Breast epithelium (tissue), 4 donors: ENCODE data around the gene NADK. TPM values are rescaled to one million over a fixed set of nuclear protein-coding genes. Genes with fewer than 3 reads are reported as not detected.
A peak's percentile ranks its signal among the peaks of the same experiment; 100 is the strongest.

ENCODE experiments used
- DNase-seq, 2 donors: peaks; one replicate each; pipeline ENCODE4 v3.0.0-alpha.2; 2019; ENCODE audit warnings: low spot score in 2 of 2
- H3K27ac ChIP-seq, 2 donors: fragments of 200-600 bp; sonication (generic) in 1 of 2; one replicate each; pipeline ENCODE4 v1.5.1; 2016 to 2019; ENCODE audit warnings: mild to moderate bottlenecking in 1 of 2
- H3K27me3 ChIP-seq, 2 donors: fragments of 200-600 bp; sonication (generic) in 1 of 2; one replicate each; pipeline versions ENCODE4 v1.5.1 to v1.6.0; 2017 to 2019; ENCODE audit warnings: control low read depth in 1 of 2, mild to moderate bottlenecking in 1 of 2
- H3K36me3 ChIP-seq: fragments of 200-600 bp; one replicate; pipeline ENCODE4 v1.5.1; 2019
- H3K4me1 ChIP-seq, 2 donors: fragments of 200-600 bp; sonication (generic); one replicate each; pipeline ENCODE4 v1.5.1; 2016 to 2019; ENCODE audit warnings: control low read depth in 1 of 2
- H3K4me3 ChIP-seq, 3 donors: fragments of 200-600 bp; sonication (generic); 1 replicate in 2 of 3; 2 replicates in 1 of 3; pipeline ENCODE4 v1.5.1; 2016 to 2019; ENCODE audit warnings: mild to moderate bottlenecking in 3 of 3, moderate library complexity in 2 of 3
- H3K9me3 ChIP-seq, 2 donors: fragments of 200-600 bp; sonication (generic) in 1 of 2; one replicate each; pipeline ENCODE4 v1.5.1; 2016 to 2019; ENCODE audit warnings: control low read depth in 1 of 2
- CTCF ChIP-seq, 3 donors: fragments of 450-650 bp; IDR thresholded peaks; one replicate each; pipeline ENCODE4 v1.5.1; 2016 to 2017; ENCODE audit warnings: antibody characterized with exemption in 3 of 3, mild to moderate bottlenecking in 3 of 3, moderate library complexity in 3 of 3
- POLR2A ChIP-seq: fragments of 450-650 bp; IDR thresholded peaks from one replicate; pipeline ENCODE4 v1.6.1; 2016; ENCODE audit warnings: antibody characterized with exemption, mild to moderate bottlenecking, moderate library complexity
- POLR2AphosphoS5 ChIP-seq, 3 donors: sonication (generic); formaldehyde crosslinking; IDR thresholded peaks; one replicate each; pipeline ENCODE4 v1.6.1; 2017; ENCODE audit warnings: antibody characterized with exemption in 3 of 3
- intact Hi-C: fragments of 100-400 bp; cut with DNase I; formaldehyde crosslinking; loops from one replicate; pipeline ENCODE4 v1.15.1; 2023; ENCODE audit warnings: low total_unique reads
- total RNA-seq, 3 donors: library from RNA; depleted of rRNA; stranded (reverse); fragments of >200 nt; gene quantifications; one replicate each; pipeline ENCODE4 v1.1.0, GENCODE V29; 2016

NADK gene
- total RNA-seq: 10 to 100 TPM; 71.1 to 89.1 (median 87.4) TPM

GRCh38 chr1:1777950-1778662 is at the start of gene NADK:
Gene NADK (minus strand): TSS chr1:1778470. CDS start chr1:1765406, 13,064 bp downstream.
- intact Hi-C loops: no loop called here

GRCh38 chr1:1827089-1827848 is 49.0 kb upstream of the NADK start:
- no peak overlapping the region for H3K27ac ChIP-seq
- no peak overlapping the region for H3K4me3 ChIP-seq
- H3K27me3 ChIP-seq: no peaks in the 10 kb centered on the region
- intact Hi-C loops: no loop called here
- H3K36me3 ChIP-seq: no peaks in the 10 kb centered on the region
- TF ChIP-seq POLR2AphosphoS5 (IDR thresholded peaks at IDR 0.05) (no peak), CTCF (IDR thresholded peaks at IDR 0.05) (no peak), POLR2A (no peak)
- H3K9me3 ChIP-seq: no peaks in the 10 kb centered on the region
- no peak for DNase-seq
- no peaks in the 10 kb centered on the region for H3K4me1 ChIP-seq

More at GRCh38 chr1:1777950-1778662, at the start of gene NADK:
- peak within 1 kb of the TSS; percentile 90 to 96 for H3K27ac ChIP-seq
- H3K36me3 ChIP-seq: no peaks in the 10 kb centered on the region
- H3K9me3 ChIP-seq: no peaks in the 10 kb centered on the region
- no peak for DNase-seq
- TF ChIP-seq CTCF (IDR thresholded peaks at IDR 0.05): no peak
- TF ChIP-seq POLR2A: no peak
- TF ChIP-seq POLR2AphosphoS5 (IDR thresholded peaks at IDR 0.05): no peak
- H3K4me3 ChIP-seq: peak within 1 kb of the TSS; percentile 81 to 92 (median 83)
- H3K27me3 ChIP-seq: no peaks in the 10 kb centered on the region
- H3K4me1 ChIP-seq: peaks cover 12 to 44% of the 10 kb centered on the region in 2 donors

GRCh38 chr1:1826356-1827088 is 48.3 kb upstream of the NADK start:
- Histone ChIP-seq H3K9me3 (no peaks in the 10 kb centered on the region), H3K27ac (no peak overlapping the region), H3K27me3 (no peaks in the 10 kb centered on the region), H3K36me3 (no peaks in the 10 kb centered on the region), H3K4me1 (no peaks in the 10 kb centered on the region), H3K4me3 (no peak overlapping the region)
- TF ChIP-seq POLR2AphosphoS5 (IDR thresholded peaks at IDR 0.05): no peak
- TF ChIP-seq POLR2A: no peak
- no peak for TF ChIP-seq CTCF (IDR thresholded peaks at IDR 0.05)
- intact Hi-C loops: no loop called here
- no peak for DNase-seq

GRCh38 chr1:1825217-1825616 is 46.9 kb upstream of the NADK start:
- H3K27me3 ChIP-seq: no peaks in the 10 kb centered on the region
- intact Hi-C loops: no loop called here
- H3K36me3 ChIP-seq: no peaks in the 10 kb centered on the region
- H3K4me3 ChIP-seq: no peak overlapping the region
- no peak for TF ChIP-seq POLR2AphosphoS5 (IDR thresholded peaks at IDR 0.05)
- no peak for TF ChIP-seq POLR2A
- TF ChIP-seq CTCF (IDR thresholded peaks at IDR 0.05): no peak
- no peaks in the 10 kb centered on the region for H3K9me3 ChIP-seq
- H3K4me1 ChIP-seq: no peaks in the 10 kb centered on the region
- no peak for DNase-seq
- no peak overlapping the region for H3K27ac ChIP-seq
